H1 (cell line): ENCODE measurements around the gene CASR. TPM values are rescaled to one million over a fixed set of nuclear protein-coding genes. Genes with fewer than 3 reads are reported as not detected.

Source experiments
- polyA plus RNA-seq, 7 experiments: library from polyadenylated mRNA; depleted of rRNA in 3 of 7; stranded (reverse) in 5 of 7; unstranded in 2 of 7; fragments of >200 nt in 5 of 7; fragments of 200-250 nt in 2 of 7; gene quantifications; 1 replicate in 5 of 7; 2 replicates in 1 of 7; 4 replicates in 1 of 7; pipeline versions ENCODE4 v1.2.1 to v1.2.3, GENCODE V29; 2011 to 2013; ENCODE audit warnings: missing spikeins in 2 of 7, mixed read lengths in 2 of 7
- total RNA-seq: library from RNA; stranded (reverse); fragmentation: NEBNext Ultra II Directional; extraction: Animal tissue kit (Norgen Biotek cat#: 25700); gene quantifications from 2 replicates; pipeline ENCODE4 v1.2.1, GENCODE V29; 2021

The CASR gene
- total and polyA plus RNA-seq, 2 of the 8 experiments (the other 6 are each of a cell fraction or from before 2014, with no cell fraction given), result 0.36 to 0.58 TPM

Other genes starting within 250 kb of the CASR start
- 1.6 and 1.8 TPM in 2 replicates for gene ILDR1, start 161.4 kb upstream of the CASR start, total RNA-seq
- 1.8 and 2.7 TPM in 2 replicates for gene ILDR1, start 161.4 kb upstream of the CASR start, polyA plus RNA-seq (2011; rRNA removed)
- gene CD86, start 128.3 kb upstream of the CASR start, total RNA-seq, result 0.30 and 0.40 TPM in 2 replicates
- 0.11 and 0.12 TPM in 2 replicates for gene CD86, start 128.3 kb upstream of the CASR start, polyA plus RNA-seq (2011; rRNA removed)
- gene CSTA, start 141.6 kb downstream of the CASR start, total RNA-seq, result not detected in 2 replicates
- gene CSTA, start 141.6 kb downstream of the CASR start, polyA plus RNA-seq (2011; rRNA removed), result not detected in 2 replicates
- 69.6 and 90.1 TPM in 2 replicates for gene MIX23, start 199.6 kb downstream of the CASR start, total RNA-seq
- 10.9 and 22.1 TPM in 2 replicates for gene MIX23, start 199.6 kb downstream of the CASR start, polyA plus RNA-seq (2011; rRNA removed)
- 54.1 and 59.7 TPM in 2 replicates for gene FAM162A, start 200.5 kb downstream of the CASR start, total RNA-seq
- gene FAM162A, start 200.5 kb downstream of the CASR start, polyA plus RNA-seq (2011; rRNA removed), result 21.0 and 38.2 TPM in 2 replicates
- gene WDR5B, start 232.4 kb downstream of the CASR start, total RNA-seq, result 2.7 and 3.5 TPM in 2 replicates
- 1.4 and 1.9 TPM in 2 replicates for gene WDR5B, start 232.4 kb downstream of the CASR start, polyA plus RNA-seq (2011; rRNA removed)